ENCODE measurements around the gene PTPN14.

PTPN14 gene

DNA sequence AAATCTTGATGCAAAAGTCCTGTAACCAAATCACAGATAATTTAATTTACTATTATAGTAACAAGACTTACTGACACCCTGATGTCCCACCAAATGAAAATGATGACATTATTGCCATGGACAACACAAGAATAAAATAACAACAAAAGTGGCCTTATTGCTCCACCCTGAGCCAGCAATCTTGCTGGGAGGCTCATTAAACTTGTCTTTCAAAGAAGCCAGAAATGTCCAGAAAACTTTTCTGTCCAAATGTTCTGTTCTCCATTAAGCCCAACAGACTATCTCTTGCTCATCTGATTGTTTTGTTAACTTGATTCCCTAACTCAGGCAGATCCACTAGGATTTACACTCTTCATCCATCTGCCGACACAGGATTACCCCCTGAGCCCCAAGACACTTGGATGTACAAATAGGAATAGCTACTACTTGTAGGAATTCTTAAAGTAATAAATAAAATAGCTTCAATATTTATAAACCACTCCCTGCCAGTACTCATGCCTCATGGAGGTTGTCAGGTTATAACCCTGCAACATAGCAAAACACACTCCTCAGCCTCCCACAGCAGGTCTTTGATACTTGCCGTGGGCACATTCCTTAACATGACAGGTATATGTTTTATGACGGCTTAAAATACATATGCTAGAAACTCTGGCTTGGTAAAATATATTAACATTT lies 84.9 kb downstream of the PTPN14 start:
- no peaks in the 10 kb centered on the region for H3K27me3 ChIP-seq (ENCODE audit: insufficient read depth, low read length)
- H2AFZ ChIP-seq (ENCODE audit: insufficient read depth, low read length, poor library complexity): no peak overlapping the region
- no peak overlapping the region for H3K14ac ChIP-seq (ENCODE audit: low read length)
- H3K79me2 ChIP-seq (ENCODE audit: control insufficient read depth, insufficient read depth, low read length, poor library complexity): peaks cover 4% of the 10 kb centered on the region
- no peak overlapping the region for H4K8ac ChIP-seq (ENCODE audit: low read depth, low read length)
- no peak overlapping the region for H2BK12ac ChIP-seq (ENCODE audit: low read length)
- H3K18ac ChIP-seq (ENCODE audit: low read length): no peak overlapping the region
- H3K9ac ChIP-seq (ENCODE audit: low read length): no peak overlapping the region
- H2AK5ac ChIP-seq (ENCODE audit: low read length): no peak overlapping the region
- no peaks in the 10 kb centered on the region for H3K9me3 ChIP-seq (ENCODE audit: insufficient read depth, low read depth, low read length)
- no peak overlapping the region for H4K12ac ChIP-seq (ENCODE audit: low read depth, low read length)
- H2BK120ac ChIP-seq (ENCODE audit: insufficient read depth, low read length, poor library complexity): no peak overlapping the region
- no peak overlapping the region for H3K27ac ChIP-seq (ENCODE audit: low read depth, low read length)
- no peak overlapping the region for H3K4me3 ChIP-seq (ENCODE audit: low read depth, low read length)
- no peak overlapping the region for H3K23ac ChIP-seq (ENCODE audit: low read length)
- peaks cover 2 to 9% of the 10 kb centered on the region in 2 experiments for H3K36me3 ChIP-seq (ENCODE audit: control insufficient read depth in 1 of 2, insufficient read depth in 2 of 2, low read length in 2 of 2)
- peaks cover under 1% of the 10 kb centered on the region for H3K79me1 ChIP-seq (ENCODE audit: low read length)
- no peak overlapping the region for H3K4me2 ChIP-seq (ENCODE audit: low read length)
- H3K4me1 ChIP-seq (ENCODE audit: control insufficient read depth in 1 of 2, insufficient read depth in 2 of 2, low read length in 2 of 2): peaks cover 9 to 17% of the 10 kb centered on the region in 2 experiments
- H4K91ac ChIP-seq (ENCODE audit: low read depth, low read length): no peak overlapping the region
- H3K4ac ChIP-seq (ENCODE audit: low read depth, low read length): no peak overlapping the region
- no peak overlapping the region for H2BK5ac ChIP-seq (ENCODE audit: low read depth, low read length, poor library complexity)
- no CpG with 5 or more reads among the region's 3 CpGs for WGBS (ENCODE audit: extremely low coverage, insufficient coverage, insufficient read length)
- peak; percentile 53 to 75 for DNase-seq

DNA sequence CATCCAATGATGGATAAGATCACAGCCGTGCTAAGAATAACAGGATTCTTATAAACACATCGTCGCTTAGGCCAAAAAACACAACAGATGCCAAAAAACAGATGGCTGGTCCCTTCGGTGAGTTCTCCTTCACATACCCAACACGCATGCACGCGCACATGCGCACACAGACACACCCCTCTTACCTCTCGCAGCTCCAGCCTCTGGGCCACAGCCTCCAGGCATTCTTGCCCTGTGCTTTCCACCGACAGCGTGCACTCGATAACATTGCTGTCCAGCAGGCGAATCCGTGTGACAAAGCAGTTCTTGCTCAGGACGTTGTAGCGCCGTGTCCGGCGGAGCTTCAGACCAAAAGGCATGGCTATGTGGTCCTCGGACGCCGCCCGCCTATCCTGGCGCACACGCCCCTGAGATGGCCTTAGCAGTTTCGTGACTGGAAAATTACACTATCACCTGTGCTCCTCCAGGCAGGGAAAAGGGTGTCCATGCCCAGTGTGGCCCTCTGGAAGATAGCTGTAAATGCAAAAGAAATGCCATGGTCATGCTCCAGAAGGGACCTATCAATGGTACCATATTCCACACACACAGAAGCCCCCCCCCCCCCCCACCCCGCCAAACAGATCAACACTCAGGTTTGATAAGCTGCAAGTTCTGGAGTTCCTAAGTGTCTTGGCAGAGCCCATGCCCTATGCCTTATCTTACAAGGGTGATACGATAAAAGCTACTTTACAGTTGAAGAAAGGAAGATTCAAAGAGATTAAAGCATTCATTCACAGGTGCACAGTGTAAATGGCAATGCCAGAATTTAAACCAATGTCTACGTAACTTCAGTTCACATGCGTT lies 86.7 kb downstream of the PTPN14 start:
- Histone ChIP-seq H2BK12ac (ENCODE audit: low read length) (no peak overlapping the region), H3K9ac (ENCODE audit: low read length) (no peak overlapping the region), H4K8ac (ENCODE audit: low read depth, low read length) (no peak overlapping the region), H2AFZ (ENCODE audit: insufficient read depth, low read length, poor library complexity) (no peak overlapping the region), H3K4me3 (ENCODE audit: low read depth, low read length) (no peak overlapping the region), H3K23ac (ENCODE audit: low read length) (no peak overlapping the region), H3K9me3 (ENCODE audit: insufficient read depth, low read depth, low read length) (no peaks in the 10 kb centered on the region), H2BK5ac (ENCODE audit: low read depth, low read length, poor library complexity) (no peak overlapping the region), H4K91ac (ENCODE audit: low read depth, low read length) (no peak overlapping the region), H3K27me3 (ENCODE audit: insufficient read depth, low read length) (no peaks in the 10 kb centered on the region), H3K79me1 (ENCODE audit: low read length) (peaks cover 6% of the 10 kb centered on the region), H2BK120ac (ENCODE audit: insufficient read depth, low read length, poor library complexity) (no peak overlapping the region), H4K12ac (ENCODE audit: low read depth, low read length) (no peak overlapping the region), H3K18ac (ENCODE audit: low read length) (no peak overlapping the region), H3K14ac (ENCODE audit: low read length) (no peak overlapping the region), H3K4ac (ENCODE audit: low read depth, low read length) (peak overlapping the region; percentile 66), H3K4me1 (ENCODE audit: control insufficient read depth in 1 of 2, insufficient read depth in 2 of 2, low read length in 2 of 2) (peaks cover 17 to 24% of the 10 kb centered on the region in 2 experiments), H3K27ac (ENCODE audit: low read depth, low read length) (no peak overlapping the region), H3K79me2 (ENCODE audit: control insufficient read depth, insufficient read depth, low read length, poor library complexity) (peaks cover 5% of the 10 kb centered on the region), H3K4me2 (ENCODE audit: low read length) (no peak overlapping the region), H3K36me3 (ENCODE audit: control insufficient read depth in 1 of 2, insufficient read depth in 2 of 2, low read length in 2 of 2) (peaks cover 4 to 9% of the 10 kb centered on the region in 2 experiments), H2AK5ac (ENCODE audit: low read length) (no peak overlapping the region)
- WGBS (ENCODE audit: extremely low coverage, insufficient coverage, insufficient read length): no CpG with 5 or more reads among the region's 30 CpGs
- DNase-seq: peak; percentile 79 to 83

DNA sequence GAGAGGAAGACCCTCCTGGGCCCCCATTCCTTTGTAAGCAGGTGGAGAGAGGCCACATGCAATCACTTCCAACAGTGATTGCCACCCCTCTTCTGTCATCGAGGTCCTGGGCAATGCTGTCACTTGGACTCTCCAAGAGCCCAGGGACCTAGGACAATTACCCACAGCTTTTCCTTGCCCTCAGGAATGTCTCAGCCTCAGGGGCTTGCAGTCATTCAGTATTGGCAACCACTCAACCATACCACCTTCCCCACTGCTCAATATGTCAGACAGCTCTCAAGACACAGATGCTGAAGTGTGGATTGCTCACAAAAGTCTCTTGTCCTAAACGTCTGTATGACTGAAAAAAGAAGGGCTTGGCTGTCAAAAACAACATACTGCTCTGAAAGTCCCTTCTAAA lies 87.8 kb downstream of the PTPN14 start:
- no peak overlapping the region for H3K4me3 ChIP-seq (ENCODE audit: low read depth, low read length)
- H3K4me2 ChIP-seq (ENCODE audit: low read length): no peak overlapping the region
- H3K79me1 ChIP-seq (ENCODE audit: low read length): peaks cover 6% of the 10 kb centered on the region
- H3K27me3 ChIP-seq (ENCODE audit: insufficient read depth, low read length): no peaks in the 10 kb centered on the region
- H3K27ac ChIP-seq (ENCODE audit: low read depth, low read length): no peak overlapping the region
- peak overlapping the region; percentile 46 for H3K4ac ChIP-seq (ENCODE audit: low read depth, low read length)
- no peak overlapping the region for H3K18ac ChIP-seq (ENCODE audit: low read length)
- no peak overlapping the region for H2AFZ ChIP-seq (ENCODE audit: insufficient read depth, low read length, poor library complexity)
- H3K23ac ChIP-seq (ENCODE audit: low read length): no peak overlapping the region
- no peak for DNase-seq
- no peak overlapping the region for H3K14ac ChIP-seq (ENCODE audit: low read length)
- no peak overlapping the region for H2AK5ac ChIP-seq (ENCODE audit: low read length)
- no peak overlapping the region for H4K91ac ChIP-seq (ENCODE audit: low read depth, low read length)
- H3K9me3 ChIP-seq (ENCODE audit: insufficient read depth, low read depth, low read length): no peaks in the 10 kb centered on the region
- no peak overlapping the region for H4K12ac ChIP-seq (ENCODE audit: low read depth, low read length)
- peaks cover 4 to 9% of the 10 kb centered on the region in 2 experiments for H3K36me3 ChIP-seq (ENCODE audit: control insufficient read depth in 1 of 2, insufficient read depth in 2 of 2, low read length in 2 of 2)
- peaks cover 8% of the 10 kb centered on the region for H3K79me2 ChIP-seq (ENCODE audit: control insufficient read depth, insufficient read depth, low read length, poor library complexity)
- H3K9ac ChIP-seq (ENCODE audit: low read length): no peak overlapping the region
- H4K8ac ChIP-seq (ENCODE audit: low read depth, low read length): no peak overlapping the region
- H2BK120ac ChIP-seq (ENCODE audit: insufficient read depth, low read length, poor library complexity): no peak overlapping the region
- no peak overlapping the region for H2BK5ac ChIP-seq (ENCODE audit: low read depth, low read length, poor library complexity)
- WGBS (ENCODE audit: extremely low coverage, insufficient coverage, insufficient read length): no CpG with 5 or more reads among the region's 2 CpGs
- peaks cover 17 to 24% of the 10 kb centered on the region in 2 experiments for H3K4me1 ChIP-seq (ENCODE audit: control insufficient read depth in 1 of 2, insufficient read depth in 2 of 2, low read length in 2 of 2)
- H2BK12ac ChIP-seq (ENCODE audit: low read length): no peak overlapping the region

DNA sequence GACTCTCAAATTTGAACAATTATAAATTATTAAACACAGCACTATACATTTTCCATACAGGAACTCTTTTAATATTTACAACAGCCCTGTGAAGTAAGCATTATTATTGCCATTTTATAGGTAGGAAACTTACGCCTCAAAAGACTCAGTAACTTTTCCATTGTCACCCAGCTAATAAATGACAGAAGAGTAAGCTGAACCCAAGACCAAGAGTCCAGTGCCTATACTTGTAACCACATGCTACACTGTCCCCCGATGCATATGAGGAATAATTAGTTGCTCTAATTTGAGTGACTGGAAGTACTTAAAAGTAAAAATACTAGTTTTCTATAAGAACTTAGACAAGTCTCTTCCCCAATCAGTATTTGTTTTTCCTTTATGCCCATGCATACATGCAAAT lies 88.5 kb downstream of the PTPN14 start:
- no peak overlapping the region for H2AFZ ChIP-seq (ENCODE audit: insufficient read depth, low read length, poor library complexity)
- H3K23ac ChIP-seq (ENCODE audit: low read length): no peak overlapping the region
- peaks cover 12% of the 10 kb centered on the region for H3K79me2 ChIP-seq (ENCODE audit: control insufficient read depth, insufficient read depth, low read length, poor library complexity)
- peaks cover 19 to 26% of the 10 kb centered on the region in 2 experiments for H3K4me1 ChIP-seq (ENCODE audit: control insufficient read depth in 1 of 2, insufficient read depth in 2 of 2, low read length in 2 of 2)
- H3K4ac ChIP-seq (ENCODE audit: low read depth, low read length): no peak overlapping the region
- DNase-seq: no peak
- H3K14ac ChIP-seq (ENCODE audit: low read length): no peak overlapping the region
- H4K12ac ChIP-seq (ENCODE audit: low read depth, low read length): no peak overlapping the region
- no peak overlapping the region for H3K27ac ChIP-seq (ENCODE audit: low read depth, low read length)
- peaks cover 4 to 9% of the 10 kb centered on the region in 2 experiments for H3K36me3 ChIP-seq (ENCODE audit: control insufficient read depth in 1 of 2, insufficient read depth in 2 of 2, low read length in 2 of 2)
- no peak overlapping the region for H4K91ac ChIP-seq (ENCODE audit: low read depth, low read length)
- H3K9me3 ChIP-seq (ENCODE audit: insufficient read depth, low read depth, low read length): no peaks in the 10 kb centered on the region
- no peak overlapping the region for H4K8ac ChIP-seq (ENCODE audit: low read depth, low read length)
- H2BK5ac ChIP-seq (ENCODE audit: low read depth, low read length, poor library complexity): no peak overlapping the region
- no peak overlapping the region for H2BK120ac ChIP-seq (ENCODE audit: insufficient read depth, low read length, poor library complexity)
- H3K18ac ChIP-seq (ENCODE audit: low read length): no peak overlapping the region
- peaks cover 9% of the 10 kb centered on the region for H3K79me1 ChIP-seq (ENCODE audit: low read length)
- WGBS (ENCODE audit: extremely low coverage, insufficient coverage, insufficient read length): no CpG with 5 or more reads among the region's 2 CpGs
- no peaks in the 10 kb centered on the region for H3K27me3 ChIP-seq (ENCODE audit: insufficient read depth, low read length)
- no peak overlapping the region for H3K4me3 ChIP-seq (ENCODE audit: low read depth, low read length)
- H3K9ac ChIP-seq (ENCODE audit: low read length): no peak overlapping the region
- no peak overlapping the region for H2BK12ac ChIP-seq (ENCODE audit: low read length)
- H3K4me2 ChIP-seq (ENCODE audit: low read length): no peak overlapping the region
- no peak overlapping the region for H2AK5ac ChIP-seq (ENCODE audit: low read length)
